T-helper 2 cell treated with Interferon-gamma antibody and Interleukin-4, amounts not matched to agents 100 ng/mL and 5 ng/mL, for 36 hours (primary cell): ENCODE measurements around the gene DDX54. TPM values are rescaled to one million over a fixed set of nuclear protein-coding genes. Genes with fewer than 3 reads are reported as not detected.

Source experiments
- intact Hi-C: fragments of 100-400 bp; cut with micrococcal nuclease; formaldehyde crosslinking; loops from one replicate; pipeline ENCODE4 v1.15.1; 2023
- total RNA-seq: library from RNA; stranded (reverse); gene quantifications from 2 replicates; pipeline ENCODE4 v1.2.3, GENCODE V29; 2022

The DDX54 gene
- total RNA-seq, 1 donor from 2014 or later = 76.4 TPM

DNA sequence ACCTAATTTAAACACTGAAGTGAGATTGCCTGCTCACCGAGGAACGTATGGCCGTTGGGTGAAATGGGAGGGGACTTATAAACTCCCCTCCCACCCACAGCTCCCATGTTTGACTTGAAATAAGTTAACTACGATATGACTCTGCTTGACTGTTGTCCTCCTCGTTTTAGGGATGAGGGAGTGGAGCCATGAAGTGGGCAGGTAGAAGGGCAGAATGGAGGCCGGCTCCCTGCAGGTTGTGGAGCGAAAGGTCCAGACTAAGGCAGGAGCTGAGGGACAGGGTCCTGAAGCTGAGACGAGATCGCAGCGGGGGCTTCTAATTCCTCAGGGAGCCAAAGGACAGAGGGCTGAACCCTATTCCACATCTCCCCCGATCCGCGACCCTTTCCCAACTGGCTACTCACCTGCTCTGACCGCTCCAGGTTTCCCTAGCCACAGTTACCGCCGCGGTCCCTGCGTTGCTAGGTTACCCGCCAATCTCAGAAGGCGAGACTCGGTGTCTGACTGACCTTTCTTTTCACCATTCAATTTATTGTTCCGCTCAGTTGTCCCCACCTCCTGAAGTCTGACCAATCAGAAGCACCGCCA is 35.4 kb upstream of the DDX54 start:
- intact Hi-C loops = loop anchor here (1.0 to 5.0 kb wide), 6 partner anchors 12 to 138 kb away; partner anchors contain the start of gene PLBD2

DNA sequence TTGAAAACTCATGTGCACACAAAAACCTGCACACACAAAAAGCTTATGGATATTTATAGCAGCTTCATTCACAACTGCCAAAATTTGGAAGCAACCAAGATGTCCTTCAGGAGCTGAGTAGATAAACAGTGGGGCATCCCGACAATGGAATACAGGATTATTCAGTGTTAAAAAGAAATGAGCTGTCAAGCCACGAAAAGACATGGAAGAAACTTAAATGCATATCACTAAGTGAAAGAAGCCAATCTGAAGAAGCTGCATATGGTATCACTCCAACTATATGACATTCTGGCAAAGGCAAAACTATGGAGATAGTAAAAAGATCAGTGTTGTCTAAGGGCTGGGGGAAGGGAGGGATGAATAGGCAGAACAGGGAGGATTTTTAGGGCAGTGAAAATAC is 30.7 kb upstream of the DDX54 start:
- intact Hi-C loops = no loop called here

DNA sequence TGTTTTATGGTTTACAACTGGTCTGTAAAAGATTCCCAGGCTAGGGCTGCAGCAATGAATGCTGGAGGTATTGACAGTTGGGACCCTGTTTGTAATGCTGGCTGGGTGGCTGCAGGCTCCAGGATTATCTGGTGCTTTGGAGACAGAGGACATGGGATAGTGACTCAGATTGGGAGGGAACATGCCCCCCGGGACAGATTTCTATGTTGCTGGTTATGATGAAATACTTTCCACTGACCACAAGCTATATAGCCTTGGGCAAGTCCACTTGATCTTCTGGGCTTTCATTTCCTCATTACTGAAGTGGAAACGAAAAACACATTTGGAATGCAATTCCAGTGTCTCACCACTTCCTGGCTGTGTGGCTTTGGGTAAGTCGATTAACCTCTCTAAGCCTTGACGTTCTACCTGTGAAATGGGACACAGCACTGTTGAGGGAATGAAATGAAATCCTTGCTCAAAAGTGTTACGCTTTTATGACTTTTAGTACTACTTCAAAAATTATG is 29.7 kb upstream of the DDX54 start:
- intact Hi-C loops = no loop called here

DNA sequence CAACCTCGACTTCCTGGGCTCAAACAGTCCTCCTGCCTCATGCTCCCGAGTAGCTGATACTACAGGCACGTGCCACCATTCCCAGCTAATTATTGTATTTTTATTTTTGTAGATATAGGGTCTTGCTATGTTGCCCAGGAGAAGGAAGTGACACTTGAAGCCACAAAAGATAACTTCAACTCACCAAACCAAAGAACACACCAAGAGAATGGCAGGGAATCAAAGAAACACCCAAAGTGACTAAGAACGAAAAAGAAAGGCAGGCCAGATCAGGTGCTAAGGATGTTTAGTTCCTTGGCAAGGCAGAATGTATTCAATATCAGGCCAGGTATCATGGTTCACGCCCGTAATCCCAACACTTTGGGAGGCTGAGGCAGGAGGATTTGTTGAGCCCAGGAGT is 25.9 kb upstream of the DDX54 start:
- intact Hi-C loops = no loop called here

DNA sequence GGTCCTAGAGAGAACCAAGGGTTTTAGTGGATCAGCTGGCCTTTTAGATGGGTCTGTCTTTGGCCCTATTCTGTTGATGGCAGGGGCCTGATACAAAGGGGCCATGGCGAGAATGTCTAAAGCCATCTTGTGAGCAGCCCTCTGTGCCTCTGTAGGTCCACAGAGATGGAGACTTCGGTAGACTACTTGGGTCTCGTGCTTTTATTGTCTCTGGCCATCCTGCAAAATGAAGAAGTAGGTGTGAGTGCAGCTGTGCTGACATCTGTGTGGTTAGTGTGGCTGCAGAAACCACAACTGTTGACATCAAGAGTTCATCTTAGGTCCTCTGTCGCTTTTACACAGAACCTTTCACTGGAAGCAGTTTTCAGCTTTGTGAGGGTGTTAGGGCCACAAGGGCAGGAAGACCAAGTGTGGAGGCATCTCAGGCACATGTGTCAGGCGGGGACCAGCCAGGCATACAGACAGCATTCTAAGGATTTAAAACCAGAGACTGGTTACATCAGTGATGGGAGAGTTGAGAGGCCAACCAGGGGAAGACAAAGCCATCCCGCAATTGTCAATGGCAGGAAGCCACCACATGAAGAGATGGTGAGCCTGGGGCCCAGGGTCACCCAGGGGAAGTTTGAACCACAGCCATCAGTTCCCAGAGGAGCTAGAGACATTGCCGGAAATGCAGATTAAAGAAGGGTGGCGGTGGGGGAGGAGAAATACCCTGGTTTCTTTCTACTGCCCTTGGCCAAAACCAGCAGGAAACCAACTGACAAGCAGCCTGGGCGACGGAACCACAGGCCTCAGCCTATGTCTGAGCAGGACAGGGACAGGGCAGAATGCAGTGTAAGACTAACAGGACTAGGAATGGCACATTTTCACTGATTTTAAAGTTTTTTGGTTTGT is 23.0 kb upstream of the DDX54 start:
- intact Hi-C loops = loop anchor here (1.0 to 5.0 kb wide), 5 partner anchors 13 to 149 kb away; partner anchors contain the start of genes DDX54, PLBD2, RITA1 and TPCN1

DNA sequence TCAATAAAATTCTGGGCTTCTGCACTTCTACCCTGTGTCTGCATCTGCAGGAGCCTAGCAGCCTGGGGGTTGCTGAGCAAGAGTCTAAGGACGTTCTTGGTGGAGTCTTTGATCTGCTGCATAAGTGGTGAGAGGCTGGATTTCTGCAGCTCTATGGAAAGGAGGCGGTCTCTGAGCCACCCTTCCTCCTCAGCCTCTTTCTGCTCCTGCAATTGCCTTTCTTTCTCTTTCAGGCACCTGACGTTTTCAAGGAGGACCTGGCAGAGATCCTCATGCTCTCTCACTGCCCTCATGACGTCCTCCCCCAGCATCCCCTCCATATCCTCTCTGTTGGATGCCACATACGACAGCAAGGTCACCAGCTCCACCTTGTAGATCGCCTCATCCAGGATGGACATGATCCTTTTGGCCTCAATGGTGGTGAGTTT is 22.3 kb upstream of the DDX54 start:
- intact Hi-C loops = loop anchor here (1.0 to 5.0 kb wide), 5 partner anchors 14 to 150 kb away; partner anchors contain the start of genes DDX54, PLBD2, RITA1 and TPCN1

DNA sequence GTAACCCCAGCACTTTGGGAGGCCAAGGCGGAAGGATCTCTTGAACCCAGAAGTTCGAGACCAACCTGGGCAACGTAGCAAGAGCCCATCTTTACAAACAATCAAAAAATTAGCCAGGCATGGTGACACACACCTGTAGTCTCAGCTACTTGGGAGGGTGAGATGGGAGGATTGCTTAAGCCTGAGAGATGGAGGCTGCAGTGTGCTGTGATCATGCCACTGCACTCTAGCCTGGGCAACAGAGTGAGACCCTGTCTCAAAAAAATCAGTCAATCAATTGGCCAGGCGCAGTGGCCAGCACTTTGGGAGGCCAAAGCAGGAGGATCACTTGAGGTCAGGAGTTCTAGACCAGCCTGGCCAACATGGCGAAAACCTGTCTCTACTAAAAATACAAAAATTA is 21.5 kb upstream of the DDX54 start:
- intact Hi-C loops = loop anchor here (5.0 kb wide), 3 partner anchors 55 to 150 kb away; partner anchors contain the start of gene PLBD2

DNA sequence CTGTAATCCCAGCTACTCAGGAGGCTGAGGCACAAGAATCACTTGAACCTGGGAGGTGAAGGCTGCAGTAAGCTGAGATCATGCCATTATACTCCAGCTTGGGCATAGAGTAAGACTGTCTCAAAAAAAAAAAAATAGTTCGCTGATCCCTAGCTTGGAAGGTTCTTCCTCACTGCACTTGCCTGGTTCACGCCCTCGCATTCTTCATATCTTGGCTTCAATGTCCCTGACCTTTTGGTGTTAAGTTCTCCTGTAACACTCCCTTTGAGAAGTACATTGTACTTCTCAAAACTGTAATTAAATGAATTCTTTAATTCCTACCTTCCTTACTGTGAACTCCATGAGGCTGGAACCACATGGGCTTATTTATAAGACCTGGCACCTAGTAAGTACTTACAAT is 19.5 kb upstream of the DDX54 start:
- intact Hi-C loops = loop anchor here (5.0 kb wide), 3 partner anchors 57 to 152 kb away; partner anchors contain the start of gene PLBD2

DNA sequence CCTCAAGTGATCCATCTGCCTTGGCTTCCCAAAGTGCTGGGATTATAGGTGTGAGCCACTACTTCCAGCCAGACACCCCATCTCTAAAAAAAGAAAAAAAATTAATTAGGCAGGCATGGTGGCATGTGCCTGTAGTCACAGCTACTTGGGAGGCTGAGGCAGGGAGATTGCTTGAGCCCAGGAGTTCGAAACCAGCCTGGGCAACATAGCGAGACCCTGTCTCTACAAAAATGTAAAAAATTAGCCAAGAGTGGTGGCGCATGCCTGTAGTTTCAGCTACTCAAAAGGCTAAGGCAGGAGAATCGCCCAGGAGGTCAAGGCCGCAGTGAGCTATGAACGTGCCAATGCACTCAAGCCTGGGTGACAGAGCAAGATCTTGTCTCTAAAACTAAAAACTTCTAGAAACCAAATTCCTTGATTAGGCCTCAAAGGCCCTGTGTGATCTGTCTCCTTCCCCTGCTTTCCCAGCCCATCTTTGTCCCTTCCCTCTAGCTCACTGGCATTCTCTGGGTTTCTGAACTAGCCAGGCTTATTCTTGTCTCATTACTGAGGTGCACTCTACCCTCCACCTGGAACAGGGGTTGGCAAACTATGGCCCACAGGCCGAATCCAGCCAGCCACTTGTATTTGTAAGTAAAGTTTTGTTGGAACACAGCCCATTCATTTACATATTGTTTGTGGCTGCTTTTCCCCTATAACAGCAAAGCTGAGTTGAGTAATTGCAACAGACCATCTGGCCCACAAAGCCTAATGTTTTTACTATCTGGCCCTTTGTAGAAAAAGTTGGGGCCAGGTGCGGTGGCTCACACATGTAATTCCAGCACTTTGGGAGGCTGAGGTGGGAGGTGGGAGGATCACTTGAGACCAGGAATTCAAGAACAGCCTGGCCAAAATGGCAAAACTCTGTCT is 18.8 kb upstream of the DDX54 start:
- intact Hi-C loops = no loop called here

DNA sequence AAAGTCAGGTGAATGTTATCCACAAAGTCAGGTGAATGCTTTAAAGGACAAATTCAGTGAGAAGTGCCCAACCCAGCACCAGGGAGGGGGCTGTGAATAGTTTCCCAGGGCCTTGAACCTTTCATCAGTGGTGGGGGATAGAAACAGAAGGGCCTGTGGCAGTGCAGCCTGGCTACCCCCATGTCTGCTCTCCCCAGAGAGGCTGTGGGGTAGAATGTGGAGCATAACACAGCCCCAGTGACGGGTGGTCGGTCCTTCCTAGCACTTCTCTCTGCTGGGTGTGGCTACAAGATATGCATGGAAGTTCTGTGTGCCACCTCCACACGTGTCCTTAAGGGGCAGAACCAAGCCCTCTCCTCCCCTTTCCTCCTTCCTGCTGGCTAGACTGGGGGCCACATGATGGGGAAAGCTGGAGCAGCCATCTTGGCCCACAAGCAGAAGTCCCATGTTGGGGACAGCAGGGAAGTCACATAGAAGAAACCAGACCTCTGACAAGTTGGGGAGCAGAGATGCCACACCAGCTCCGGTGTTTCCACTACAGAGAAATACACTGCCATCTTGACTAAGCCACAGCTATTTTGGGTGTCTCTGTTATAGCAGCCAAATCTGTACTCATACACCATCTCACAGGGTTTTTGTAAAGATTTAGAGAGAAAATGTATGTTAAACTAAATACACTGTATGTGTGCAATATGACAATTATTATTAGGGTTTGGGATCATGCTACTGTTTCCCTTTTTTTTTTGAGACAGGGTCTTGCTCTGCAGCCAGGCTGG is 17.2 kb upstream of the DDX54 start:
- intact Hi-C loops = no loop called here

DNA sequence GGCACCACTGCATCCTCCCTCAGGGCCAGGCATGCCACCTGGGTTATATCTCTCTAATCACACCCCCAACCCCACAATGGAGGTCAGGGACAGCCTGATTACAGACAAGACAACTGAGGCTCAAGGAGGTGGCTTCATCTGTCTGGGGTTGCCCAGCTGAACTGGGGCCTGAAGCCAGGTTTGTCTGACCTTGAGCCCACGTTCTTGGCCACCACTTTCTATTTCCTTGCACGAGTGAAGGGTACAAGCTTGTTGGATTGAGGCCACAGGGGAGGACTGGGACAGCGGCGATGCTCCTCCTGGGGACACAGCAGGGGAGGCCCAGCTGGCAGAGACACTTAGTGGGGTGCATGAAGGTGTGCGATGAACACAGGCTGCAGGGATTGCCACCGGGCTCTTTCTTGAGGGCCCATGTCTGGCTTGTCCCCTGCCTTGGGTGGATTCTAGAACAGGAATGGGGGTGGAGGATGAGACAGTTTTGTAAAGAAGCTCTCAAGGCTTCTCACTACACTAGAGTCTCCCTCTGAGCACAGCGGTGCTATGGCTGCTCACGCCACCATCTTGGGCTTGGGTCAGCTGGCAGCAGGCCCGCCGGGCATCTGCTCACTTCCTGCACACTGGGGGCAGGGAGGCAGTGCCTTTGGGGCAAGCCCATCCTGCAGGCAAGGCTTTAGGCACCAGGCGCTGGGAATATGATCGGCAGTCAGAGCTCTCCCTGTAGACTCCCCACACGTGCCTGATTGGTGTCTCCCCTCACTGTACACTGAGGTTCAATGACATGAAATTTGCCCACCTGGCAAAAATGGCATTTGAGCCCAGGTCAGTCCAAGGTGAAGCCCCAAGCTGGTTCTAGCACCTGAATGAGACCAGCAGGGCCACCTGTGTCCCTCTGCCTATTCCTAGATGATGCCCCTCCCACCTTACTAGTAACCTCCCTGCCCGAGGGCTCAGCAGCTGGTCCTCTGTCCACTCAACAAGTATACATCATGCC is 16.2 kb upstream of the DDX54 start:
- intact Hi-C loops = no loop called here

DNA sequence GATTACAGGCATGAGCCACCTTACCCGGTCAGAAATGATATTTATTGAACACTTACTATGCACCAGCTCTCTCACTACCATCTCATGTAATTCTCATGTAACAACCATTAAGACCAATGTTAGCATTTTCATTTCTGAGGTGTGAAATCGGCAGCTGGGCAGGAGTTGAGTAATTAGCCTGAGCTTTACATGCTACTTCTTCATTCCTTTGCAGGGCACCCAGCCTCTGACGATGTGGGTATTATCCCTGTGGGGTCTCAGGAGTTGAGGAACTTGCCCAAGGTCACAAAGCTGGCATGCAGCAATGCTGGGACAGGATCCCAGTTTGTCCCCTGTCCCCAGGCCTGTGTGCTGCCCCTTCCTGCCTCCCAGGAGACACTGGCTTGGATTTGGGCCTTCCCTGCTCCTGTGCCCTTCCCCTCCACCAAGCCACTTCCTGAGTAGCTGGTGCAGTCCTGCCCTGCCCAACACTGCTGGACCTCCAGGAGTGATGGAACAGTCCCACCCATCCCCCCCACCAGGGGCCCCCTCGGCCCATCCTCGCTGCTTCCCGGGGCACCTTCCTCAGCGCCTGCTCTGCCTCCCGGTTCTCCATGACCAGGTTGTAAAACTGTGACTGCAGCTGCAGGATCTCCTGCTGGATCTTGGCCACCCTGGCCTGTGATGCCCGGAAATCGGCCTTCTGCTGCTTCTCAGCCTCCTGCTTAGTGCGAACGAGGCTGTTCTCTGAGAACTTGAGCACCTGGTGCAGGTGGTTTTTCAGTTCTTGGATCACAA is 14.9 kb upstream of the DDX54 start:
- intact Hi-C loops = no loop called here

DNA sequence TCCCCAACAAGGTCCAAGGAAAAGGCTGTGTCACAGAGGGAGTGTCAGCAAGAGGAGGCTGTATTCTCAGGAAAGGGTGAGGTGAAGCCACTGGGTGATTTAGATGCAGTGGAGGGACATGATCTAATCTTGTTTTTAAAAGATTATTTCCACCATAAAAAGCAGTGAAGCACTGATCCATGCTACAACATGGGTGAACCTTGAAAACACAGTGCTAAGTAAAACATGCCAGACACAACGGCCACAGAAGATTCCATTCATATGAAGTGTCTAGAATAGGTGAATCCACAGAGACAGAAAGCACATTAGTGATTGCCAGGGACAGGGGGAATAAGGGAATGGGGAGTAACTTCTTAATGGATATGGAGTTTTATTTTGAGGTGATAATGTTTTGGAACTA is 13.0 kb upstream of the DDX54 start:
- intact Hi-C loops = no loop called here

DNA sequence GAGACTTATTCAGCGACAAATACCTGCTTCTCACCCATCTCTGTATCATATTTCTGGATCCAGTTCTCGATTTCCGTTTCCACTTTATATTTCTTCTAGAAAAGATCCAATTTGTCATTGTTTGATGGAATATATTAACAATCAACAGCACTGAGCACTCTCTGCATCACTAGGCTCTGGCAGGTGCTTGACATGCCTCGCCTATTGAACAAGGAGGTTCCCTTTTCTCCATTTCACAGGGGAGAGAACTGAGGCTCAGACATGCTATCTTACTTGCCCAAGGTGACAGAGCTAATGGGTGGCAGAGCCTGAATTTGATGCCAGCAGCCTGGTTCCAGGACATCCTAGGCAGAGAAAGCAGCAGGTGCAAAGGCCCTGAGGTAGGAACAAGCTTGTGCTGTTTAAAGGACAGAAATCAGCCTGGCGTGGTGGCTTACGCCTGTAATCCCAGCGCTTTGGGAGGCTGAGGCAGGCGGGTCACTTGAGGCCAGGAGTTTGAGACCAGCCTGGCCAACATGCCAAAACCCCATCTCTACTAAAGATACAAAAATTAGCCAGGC is 12.3 kb upstream of the DDX54 start:
- intact Hi-C loops = loop anchor here (1.0 kb wide), 1 partner anchor 228 kb away; no protein-coding TSS in a partner anchor

DNA sequence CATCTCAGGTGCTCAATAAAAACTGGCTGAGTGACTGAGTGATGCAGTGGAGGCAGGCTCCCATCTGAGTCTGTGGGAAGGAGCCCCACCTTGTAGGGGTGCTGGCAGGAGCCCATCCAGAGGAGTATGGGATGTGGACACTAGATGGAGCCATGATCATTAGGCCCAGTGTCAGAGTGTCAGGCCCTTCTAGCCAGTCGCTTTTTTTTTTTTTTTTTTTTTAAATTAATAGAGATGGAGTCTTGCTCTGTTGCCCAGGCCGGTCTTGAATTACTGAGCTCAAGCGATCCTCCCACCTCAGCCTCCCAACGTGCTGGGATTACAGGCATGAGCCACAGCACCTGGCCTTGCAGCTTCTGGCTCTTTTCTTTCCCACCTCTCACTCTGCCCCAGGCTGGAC is 11.7 kb upstream of the DDX54 start:
- intact Hi-C loops = loop anchor here (1.0 kb wide), 1 partner anchor 228 kb away; no protein-coding TSS in a partner anchor

DNA sequence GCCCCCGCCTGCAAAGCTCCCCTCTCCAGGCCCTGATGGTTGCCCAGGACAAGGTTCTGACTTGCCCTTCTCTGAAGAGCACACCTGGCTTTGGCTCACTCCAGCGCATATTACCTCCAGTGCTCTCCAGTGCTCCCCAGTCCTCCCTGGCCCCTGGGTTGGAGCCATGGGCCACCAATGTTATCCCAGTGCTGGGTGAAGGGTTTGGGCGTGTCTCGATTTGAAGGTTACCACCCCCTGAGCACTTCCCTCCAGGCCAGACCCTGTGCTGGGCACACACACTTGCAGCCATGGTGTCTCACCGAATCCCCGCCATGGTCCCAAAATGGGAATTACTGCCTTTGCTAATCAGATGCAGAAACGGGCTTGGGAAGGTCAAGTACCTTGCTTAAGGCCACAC is 11.3 kb upstream of the DDX54 start:
- intact Hi-C loops = no loop called here

DNA sequence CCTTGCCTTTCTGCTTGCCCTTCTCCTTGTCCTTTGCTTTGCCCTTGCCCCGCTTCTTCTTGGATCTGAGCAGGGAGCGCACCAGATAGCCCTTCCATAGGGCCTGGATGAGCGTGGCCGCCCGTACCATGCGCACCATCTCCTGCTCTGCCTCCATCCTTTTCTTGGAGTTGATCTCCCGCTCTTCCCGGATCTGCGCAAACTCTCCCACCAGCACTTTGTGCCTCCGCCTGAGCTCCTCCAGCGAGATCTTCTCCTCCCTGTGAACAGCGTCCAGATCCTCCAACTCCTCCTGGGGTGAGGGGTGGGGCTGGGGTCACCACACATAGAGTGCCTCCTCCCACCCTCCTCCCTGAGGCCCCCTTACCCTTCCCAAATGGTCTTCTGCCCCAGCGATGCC is 10.3 kb upstream of the DDX54 start:
- intact Hi-C loops = no loop called here

DNA sequence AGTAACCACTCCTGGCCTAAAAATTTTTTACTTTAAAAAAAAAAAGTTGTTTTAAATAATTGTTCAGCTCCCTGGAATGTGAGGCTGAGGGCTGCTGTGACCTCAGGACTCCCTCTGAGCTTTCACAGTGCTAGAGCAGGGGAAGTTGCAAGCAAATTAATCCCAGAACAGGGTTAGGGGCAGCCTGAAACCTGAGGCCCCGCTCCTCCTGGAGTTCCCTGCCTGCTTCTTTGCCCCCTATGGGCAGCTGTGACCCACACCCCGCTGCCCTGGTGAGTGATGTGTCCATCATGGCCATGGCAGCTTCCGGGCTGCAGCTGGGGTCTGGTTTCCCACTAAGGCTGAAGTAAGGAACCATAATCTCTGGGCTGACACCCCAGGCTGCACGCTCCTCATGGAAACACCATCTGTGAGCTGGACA is 9.7 kb upstream of the DDX54 start:
- intact Hi-C loops = no loop called here
